ENCODE results near the gene ITGAE.

DNA sequence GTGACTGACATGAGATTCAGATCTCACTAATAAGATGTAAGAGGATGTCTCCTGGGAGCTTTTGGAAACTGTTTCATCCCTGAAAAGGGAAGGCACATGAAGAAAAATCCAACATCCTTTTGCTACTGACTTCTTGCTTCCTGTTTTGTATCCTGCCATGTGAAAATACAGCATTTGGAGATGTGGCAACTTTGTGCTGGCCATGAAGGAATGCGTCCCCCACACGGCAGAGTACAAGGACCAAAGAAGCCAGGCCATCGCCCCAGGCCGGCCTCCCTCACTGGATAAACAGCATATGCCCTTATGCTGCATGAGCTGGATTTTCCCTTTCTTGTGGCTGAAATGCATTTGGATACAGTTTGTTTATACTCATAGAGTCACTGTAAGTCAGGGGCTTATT is 82.8 kb downstream of the ITGAE start:
- TF ChIP-seq, protein P1, sequence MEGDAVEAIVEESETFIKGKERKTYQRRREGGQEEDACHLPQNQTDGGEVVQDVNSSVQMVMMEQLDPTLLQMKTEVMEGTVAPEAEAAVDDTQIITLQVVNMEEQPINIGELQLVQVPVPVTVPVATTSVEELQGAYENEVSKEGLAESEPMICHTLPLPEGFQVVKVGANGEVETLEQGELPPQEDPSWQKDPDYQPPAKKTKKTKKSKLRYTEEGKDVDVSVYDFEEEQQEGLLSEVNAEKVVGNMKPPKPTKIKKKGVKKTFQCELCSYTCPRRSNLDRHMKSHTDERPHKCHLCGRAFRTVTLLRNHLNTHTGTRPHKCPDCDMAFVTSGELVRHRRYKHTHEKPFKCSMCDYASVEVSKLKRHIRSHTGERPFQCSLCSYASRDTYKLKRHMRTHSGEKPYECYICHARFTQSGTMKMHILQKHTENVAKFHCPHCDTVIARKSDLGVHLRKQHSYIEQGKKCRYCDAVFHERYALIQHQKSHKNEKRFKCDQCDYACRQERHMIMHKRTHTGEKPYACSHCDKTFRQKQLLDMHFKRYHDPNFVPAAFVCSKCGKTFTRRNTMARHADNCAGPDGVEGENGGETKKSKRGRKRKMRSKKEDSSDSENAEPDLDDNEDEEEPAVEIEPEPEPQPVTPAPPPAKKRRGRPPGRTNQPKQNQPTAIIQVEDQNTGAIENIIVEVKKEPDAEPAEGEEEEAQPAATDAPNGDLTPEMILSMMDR (IDR thresholded peaks at IDR 0.05): no peak
- no peak for TF ChIP-seq POLR2AphosphoS5 (IDR thresholded peaks at IDR 0.05; ENCODE audit: low read depth, low read length)
- TF ChIP-seq, protein P2, sequence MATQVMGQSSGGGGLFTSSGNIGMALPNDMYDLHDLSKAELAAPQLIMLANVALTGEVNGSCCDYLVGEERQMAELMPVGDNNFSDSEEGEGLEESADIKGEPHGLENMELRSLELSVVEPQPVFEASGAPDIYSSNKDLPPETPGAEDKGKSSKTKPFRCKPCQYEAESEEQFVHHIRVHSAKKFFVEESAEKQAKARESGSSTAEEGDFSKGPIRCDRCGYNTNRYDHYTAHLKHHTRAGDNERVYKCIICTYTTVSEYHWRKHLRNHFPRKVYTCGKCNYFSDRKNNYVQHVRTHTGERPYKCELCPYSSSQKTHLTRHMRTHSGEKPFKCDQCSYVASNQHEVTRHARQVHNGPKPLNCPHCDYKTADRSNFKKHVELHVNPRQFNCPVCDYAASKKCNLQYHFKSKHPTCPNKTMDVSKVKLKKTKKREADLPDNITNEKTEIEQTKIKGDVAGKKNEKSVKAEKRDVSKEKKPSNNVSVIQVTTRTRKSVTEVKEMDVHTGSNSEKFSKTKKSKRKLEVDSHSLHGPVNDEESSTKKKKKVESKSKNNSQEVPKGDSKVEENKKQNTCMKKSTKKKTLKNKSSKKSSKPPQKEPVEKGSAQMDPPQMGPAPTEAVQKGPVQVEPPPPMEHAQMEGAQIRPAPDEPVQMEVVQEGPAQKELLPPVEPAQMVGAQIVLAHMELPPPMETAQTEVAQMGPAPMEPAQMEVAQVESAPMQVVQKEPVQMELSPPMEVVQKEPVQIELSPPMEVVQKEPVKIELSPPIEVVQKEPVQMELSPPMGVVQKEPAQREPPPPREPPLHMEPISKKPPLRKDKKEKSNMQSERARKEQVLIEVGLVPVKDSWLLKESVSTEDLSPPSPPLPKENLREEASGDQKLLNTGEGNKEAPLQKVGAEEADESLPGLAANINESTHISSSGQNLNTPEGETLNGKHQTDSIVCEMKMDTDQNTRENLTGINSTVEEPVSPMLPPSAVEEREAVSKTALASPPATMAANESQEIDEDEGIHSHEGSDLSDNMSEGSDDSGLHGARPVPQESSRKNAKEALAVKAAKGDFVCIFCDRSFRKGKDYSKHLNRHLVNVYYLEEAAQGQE (IDR thresholded peaks at IDR 0.05; ENCODE audit: insufficient read depth in 1 of 2, low read depth in 2 of 2, low read length in 1 of 2): no peak
- no peak for TF ChIP-seq SIN3A (IDR thresholded peaks at IDR 0.05; ENCODE audit: borderline replicate concordance, insufficient read depth, low read depth, low read length)

Measured in Panc1 (cell line).